Renal pelvis (tissue), 4 donors: Measurements from ENCODE around the gene STAT3. TPM values are rescaled to one million over a fixed set of nuclear protein-coding genes. Genes with fewer than 3 reads are reported as not detected.
"Not testable (repeated sequence)": the region's sequence is repeated elsewhere in the genome, so short reads cannot be mapped to it uniquely, and the experiment has no call there.

Experiments used
- DNase-seq: peaks from one replicate; pipeline ENCODE4 v3.0.0-alpha.2; 2013
- polyA plus RNA-seq, 3 donors: library from polyadenylated mRNA; unstranded; fragments of 120-200 nt; gene quantifications; one replicate each; pipeline ENCODE4 v1.2.1, GENCODE V29; 2013; ENCODE audit not compliant: insufficient read length in 3 of 3

STAT3 gene
- polyA plus RNA-seq, 3 donors: 51.6 to 65.4 (median 65.2) TPM

DNA sequence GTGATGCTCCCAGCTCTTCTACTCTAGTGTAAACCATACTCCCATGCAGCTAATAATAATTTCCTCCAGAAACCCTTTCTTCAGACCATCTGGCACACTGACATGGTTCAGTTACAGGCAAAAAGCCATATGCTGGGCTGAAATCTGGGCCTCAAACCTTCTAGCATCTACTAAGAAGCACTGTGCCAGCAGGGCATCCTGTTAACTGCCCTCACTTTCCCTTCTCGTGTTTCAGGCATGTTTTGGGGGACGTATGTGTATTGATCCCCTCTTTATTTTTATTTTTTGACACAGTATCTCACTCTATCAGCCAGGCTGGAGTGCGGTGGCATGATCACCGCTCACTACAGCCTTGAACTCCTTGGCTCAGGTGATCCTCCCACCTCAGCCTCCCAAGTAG, 66.7 kb downstream of the STAT3 start:
- no peak for DNase-seq

DNA sequence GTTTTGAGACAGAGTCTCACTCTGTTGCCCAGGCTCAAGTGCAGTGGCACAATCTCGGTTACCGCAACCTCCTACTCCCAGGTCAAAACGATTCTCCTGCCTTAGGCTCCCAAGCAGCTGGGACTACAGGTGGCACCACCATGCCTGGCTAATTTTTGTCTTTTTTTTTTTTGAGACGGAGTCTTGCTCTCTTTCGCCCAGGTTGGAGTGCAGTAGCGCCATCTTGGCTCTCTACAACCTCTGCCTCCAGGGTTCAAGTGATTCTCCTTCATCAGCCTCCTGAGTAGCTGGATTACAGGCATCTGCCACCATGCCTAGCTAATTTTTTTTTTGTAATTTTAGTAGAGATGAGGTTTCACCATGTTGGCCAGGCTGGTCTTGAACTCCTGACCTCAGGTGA, 70.3 kb downstream of the STAT3 start:
- DNase-seq: not testable (repeated sequence)

DNA sequence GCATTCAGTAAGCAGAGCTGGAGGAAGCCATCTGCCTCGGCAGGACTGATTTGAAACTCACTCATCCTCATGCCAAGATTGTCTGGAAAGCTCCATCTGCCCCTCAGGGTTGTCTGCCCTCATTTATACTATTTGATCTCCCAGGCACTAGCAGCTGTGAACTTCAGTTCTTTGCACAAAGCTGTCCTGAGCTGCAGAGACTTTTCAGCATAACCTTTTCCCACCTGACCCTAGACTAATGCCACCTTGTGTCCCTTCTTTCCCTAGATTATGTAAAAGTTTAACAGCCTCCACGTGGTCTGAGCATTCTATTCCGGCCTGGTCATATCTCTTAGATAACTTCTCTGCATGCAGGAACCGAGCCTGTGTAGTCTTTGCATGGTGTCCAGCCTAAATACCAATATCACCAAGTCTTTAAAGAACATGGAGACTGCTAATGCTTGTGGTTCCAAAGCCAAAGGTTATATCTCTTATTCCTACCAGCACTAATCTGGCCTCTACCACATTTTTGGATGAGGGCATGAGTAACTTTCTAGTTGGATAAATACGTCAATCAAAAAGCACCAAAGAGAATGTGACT, 70.9 kb downstream of the STAT3 start:
- DNase-seq: no peak

GRCh38 chr17:42316755-42317154, 71.5 kb downstream of the STAT3 start:
- no peak for DNase-seq

DNA sequence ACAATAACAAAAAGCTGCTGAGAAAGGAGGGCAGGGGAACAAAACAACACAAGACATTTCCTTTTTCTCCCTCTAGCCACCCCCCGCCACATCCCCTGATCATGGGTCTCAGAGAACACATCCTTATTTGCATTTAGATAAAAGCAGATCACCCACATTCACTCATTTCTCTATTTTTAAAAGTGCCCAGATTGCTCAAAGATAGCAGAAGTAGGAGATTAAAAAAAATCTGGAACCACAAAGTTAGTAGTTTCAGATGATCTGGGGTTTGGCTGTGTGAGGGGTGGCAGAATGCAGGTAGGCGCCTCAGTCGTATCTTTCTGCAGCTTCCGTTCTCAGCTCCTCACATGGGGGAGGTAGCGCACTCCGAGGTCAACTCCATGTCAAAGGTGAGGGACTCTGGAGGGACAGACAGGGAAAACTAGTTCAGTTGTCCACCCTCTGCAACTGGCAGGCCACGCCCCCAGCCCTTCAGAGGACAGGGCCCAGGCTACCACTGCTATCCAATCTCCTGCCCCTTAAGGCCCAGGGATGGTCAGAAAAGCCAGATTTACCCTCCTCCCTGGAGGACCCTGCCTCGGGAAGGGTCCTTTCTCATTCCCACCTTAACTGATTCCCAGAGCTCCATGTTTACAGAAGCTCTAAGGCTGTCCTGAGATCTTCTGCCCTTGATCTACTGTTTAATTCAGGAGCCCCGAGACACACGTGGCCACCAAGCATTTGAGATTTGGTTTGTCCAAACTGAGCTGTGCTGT, 72.7 kb downstream of the STAT3 start:
- DNase-seq: no peak

DNA sequence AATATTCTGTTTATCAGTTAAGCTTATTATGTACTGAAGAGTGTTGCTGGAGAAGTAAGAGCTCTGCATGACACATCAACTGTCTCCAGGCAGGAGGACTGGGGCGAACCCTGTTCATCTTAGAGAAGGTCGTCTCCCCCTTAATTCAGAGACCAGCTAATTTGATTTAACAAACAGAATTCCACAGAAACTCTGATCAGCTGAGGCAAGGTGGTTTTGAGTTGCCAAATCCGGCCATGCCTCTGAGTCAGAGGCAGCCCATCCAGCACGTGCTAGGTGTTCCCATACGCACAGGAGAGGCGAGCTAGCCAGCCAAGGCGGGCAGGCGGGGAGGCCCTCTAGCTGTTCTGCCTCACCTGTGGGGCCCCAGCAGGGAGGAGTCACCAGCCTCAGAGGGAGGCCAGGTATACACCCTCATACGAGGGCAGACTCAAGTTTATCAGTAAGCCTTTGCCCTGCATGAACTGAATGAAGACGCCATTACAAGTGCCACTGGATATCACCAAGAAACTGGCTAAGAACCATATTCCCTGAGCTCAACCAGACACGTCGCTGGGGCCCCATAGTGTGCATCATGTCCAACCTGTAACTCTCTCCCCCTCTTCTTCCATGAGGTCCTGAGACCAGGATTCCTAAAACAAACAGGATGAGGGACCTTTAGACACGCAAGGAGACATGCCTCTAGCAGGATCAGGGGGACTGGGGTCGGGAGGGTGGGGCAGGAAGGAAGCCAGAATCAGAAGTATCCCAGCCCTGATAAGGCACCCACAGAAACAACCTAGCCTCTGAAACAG, 74.3 kb downstream of the STAT3 start:
- DNase-seq: no peak

GRCh38 chr17:42313389-42313772, 74.9 kb downstream of the STAT3 start:
- DNase-seq: no peak

DNA sequence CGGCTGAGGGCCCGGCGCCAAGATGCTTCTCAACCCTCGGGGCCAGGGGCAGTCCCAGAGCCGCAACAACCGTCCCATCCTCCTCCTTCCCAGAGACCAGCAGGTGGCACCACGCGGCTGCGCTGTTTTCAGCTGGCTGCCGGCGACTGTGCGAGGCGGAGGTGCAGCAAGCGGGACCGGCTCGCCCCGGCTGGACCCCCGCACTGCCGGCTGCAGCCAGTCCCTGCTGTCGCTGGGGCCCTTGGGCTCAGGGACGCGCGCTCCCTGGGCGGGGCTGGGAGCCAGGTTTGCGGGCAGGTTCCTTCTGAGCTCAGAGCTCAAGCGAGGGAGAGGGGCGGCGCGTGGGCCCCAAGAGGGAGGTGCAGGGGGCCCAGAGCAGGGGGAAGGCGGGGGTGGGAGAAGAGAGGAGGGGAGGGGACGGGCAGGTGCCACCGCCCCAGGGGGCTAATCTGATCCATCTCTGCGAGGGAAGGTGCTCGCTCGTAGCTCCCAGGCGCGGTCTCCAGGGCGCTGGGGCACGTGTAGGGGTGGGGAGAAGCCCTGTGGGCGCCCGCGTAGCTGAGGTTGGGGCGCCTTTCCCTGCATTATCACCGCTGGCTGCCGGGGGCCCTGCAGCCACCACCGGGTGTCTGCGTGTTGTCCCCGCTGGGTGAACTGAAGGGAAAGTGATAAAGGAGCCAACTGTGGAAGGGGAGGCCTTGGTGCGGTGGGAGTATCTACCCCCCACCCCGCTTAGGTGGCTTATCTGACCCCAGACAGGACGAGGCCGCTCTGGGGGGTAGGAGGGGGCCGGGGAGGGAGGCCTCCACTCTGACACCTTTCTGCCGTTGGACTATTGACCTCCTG, 75.7 kb downstream of the STAT3 start:
- peak; percentile 87 for DNase-seq

- no peak for DNase-seq
Measured at GRCh38 chr17:42312035-42312284, 76.3 kb downstream of the STAT3 start.

DNA sequence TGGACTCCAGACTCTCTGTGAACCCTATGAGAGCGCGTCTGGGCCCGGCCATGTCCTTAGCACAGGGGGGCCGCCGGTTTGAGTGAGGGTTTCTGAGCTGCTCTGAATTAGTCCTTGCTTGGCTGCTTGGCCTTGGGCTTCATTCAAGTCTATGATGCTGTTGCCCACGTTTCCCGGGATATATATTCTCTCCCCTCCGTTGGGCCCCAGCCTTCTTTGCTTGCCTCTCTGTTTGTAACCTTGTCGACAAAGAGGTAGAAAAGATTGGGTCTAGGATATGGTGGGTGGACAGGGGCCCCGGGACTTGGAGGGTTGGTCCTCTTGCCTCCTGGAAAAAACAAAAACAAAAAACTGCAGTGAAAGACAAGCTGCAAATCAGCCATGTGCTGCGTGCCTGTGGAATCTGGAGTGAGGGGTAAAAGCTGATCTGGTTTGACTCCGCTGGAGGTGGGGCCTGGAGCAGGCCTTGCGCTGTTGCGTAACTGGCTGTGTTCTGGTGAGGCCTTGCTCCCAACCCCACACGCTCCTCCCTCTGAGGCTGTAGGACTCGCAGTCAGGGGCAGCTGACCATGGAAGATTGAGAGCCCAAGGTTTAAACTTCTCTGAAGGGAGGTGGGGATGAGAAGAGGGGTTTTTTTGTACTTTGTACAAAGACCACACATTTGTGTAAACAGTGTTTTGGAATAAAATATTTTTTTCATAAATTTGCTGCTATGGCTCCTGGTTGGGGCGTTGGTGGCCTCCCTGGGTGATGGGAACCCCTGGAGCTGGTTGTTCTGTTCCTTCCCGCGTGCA, 76.8 kb downstream of the STAT3 start:
- DNase-seq: peak; percentile 87

- no peak for DNase-seq
Measured at GRCh38 chr17:42310787-42311215, 77.4 kb downstream of the STAT3 start.

- no peak for DNase-seq
Measured at GRCh38 chr17:42309986-42310786, 78.1 kb downstream of the STAT3 start.

DNA sequence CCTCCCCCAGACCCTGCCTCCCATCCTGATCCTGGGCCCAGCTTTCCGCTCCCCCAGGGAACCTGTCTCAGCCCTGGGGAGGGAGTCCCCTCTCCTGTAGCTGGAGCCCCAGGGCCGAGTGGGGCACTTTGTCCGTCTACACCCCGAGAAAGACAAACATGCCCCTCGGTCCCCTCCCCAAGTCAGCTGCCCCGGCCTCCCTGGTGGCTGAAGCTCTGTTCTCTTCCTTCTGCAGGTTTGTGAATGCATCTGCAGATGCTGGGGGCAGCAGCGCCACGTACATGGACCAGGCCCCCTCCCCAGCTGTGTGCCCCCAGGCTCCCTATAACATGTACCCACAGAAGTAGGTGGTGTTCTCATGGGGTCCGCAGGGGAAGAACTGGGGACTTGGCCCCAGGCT, 79.1 kb downstream of the STAT3 start:
- DNase-seq: no peak

- no peak for DNase-seq
Measured at GRCh38 chr17:42308446-42308845, 79.8 kb downstream of the STAT3 start.

DNA sequence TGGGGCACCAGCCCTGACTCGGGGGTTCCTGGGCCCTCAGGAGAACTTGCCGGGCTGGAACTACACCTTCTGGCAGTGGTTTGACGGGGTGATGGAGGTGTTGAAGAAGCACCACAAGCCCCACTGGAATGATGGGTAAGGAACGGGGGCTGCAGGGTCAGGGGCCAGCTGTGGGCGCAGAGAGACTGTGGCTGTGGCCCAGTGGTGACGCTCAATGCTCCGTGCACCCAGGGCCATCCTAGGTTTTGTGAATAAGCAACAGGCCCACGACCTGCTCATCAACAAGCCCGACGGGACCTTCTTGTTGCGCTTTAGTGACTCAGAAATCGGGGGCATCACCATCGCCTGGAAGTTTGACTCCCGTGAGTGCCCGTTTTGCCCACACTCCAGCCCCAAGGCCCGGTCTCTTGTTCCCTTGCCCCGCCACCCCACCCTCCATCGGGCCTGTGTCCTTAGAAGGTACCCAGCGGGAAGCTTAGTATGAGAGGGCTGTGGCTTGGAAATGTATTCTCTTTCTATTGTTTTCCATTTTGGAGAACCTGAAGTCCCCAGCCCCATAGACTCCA, 80.8 kb downstream of the STAT3 start:
- no peak for DNase-seq

- DNase-seq: no peak
Measured at GRCh38 chr17:42306385-42306667, 81.9 kb downstream of the STAT3 start.

DNA sequence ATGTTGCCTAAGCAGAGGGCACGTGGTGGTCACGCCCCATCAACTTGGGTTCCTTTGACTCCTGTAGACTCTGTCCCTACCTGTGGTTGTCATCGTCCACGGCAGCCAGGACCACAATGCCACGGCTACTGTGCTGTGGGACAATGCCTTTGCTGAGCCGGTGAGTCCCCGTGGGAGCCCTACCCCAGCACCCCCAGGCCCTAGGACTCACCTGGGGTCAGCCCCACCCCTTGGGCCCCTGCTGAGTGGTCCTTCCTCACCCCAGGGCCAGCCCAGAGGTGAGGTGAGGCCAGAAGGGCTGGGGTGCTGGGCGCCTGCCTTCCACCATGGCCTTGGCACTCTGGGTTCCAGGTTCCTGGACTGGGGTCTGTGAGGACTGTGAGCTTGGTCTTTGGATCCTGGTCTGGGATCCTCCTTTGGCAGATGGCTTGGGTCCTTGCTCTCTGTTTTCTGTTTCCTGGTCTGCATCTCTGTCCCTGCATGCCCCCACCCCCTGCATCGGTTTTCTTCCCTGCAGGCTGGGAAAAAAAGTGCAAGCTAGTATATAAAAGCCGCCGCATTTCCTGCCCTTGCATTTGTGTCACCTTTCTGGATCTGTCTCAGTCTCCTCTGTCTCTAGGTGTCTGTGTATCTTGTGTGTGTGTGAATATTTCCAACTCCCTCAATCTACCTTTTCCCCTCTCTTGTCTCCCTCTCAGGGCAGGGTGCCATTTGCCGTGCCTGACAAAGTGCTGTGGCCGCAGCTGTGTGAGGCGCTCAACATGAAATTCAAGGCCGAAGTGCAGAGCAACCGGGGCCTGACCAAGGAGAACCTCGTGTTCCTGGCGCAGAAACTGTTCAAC, 82.5 kb downstream of the STAT3 start:
- DNase-seq: no peak

DNA sequence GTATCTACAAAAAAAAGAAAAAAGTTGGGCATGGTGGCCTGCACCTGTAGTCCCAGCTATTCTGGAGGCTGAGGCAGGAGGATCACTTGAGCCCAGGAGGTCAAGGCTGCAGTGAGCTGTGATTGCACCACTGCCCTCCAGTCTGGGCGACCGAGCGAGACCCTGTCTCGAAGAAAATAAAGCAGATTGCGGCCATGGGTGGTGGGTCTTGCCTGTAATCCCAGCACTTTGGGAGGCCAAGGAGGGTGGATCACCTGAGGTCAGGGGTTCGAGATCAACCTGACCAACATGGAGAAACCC, 83.3 kb downstream of the STAT3 start:
- not testable (repeated sequence) for DNase-seq

DNA sequence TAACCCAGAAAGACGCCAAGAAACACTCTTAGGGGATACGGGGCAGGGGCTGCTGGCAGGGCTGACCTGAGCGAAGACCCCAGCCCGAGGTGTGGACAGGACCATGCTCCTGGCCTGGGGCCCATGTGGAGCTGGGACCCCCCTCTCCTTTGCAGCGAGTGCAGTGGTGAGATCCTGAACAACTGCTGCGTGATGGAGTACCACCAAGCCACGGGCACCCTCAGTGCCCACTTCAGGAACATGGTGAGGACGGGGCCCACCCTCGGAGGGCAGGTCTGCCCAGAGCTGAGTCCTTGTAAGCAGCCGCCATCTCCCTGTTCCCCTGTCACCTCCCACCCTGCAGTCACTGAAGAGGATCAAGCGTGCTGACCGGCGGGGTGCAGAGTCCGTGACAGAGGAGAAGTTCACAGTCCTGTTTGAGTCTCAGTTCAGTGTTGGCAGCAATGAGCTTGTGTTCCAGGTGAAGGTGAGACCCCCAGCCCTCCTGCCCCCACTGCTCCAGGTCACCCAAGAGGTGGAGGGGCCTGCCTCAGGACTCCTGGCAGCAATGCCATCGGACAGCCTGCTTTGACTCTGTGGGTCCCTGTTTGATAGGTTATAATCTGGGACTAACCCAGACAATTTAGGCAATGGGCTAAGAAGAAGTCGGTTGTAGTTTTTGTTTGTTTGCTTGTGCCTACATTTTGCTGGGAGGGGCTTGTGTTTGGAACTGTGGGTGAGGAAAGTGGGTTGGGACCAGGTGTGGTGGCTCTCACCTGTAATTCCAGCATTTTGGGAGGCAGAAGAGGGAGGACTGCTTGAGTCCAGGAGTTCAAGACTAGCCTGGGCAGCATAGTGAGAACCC, 83.8 kb downstream of the STAT3 start:
- DNase-seq: no peak
